K562 (cell line): Measurements from ENCODE around the gene GLP1R. TPM values are rescaled to one million over a fixed set of nuclear protein-coding genes. Genes with fewer than 3 reads are reported as not detected.

Experiments used
- ATAC-seq: fragments of 200-7000 bp; cut with Tn5 transposase; 3 replicates; pipeline ENCODE4 v1.9.1; 2020; ENCODE audit warnings: moderate library complexity
- BruUV-seq: library from RNA; stranded (reverse); fragments of 400-500 nt; replicated peaks from 2 replicates; lab custom pipeline; 2021; lab: Mats Ljungman, UMichigan
- CTCF ChIA-PET: fragments of 300-600 bp; formaldehyde crosslinking; extraction: SDS; loops from one replicate; lab custom pipeline; 2021; ENCODE audit warnings: low intra/inter-chr PET ratio; lab: Yijun Ruan, JAX
- POLR2A ChIA-PET: fragments of 300-600, 350-650 bp; sonication (Branson Sonifier 250); formaldehyde crosslinking; extraction: SDS; loops from one replicate; lab custom pipeline; 2021; ENCODE audit warnings: antibody characterized with exemption, inconsistent platforms; lab: Yijun Ruan, JAX
- DNase-seq, 4 experiments: peaks; one replicate each; pipeline versions ENCODE4 v3.0.0 to v3.0.0-alpha.2; 2011 to 2018; ENCODE audit warnings: low spot score in 3 of 4, mixed read lengths in 3 of 4; ENCODE audit errors: extremely low read depth in 1 of 4
- FAIRE-seq: peaks from 2 replicates; lab custom pipeline; 2011; peaks lifted over from hg19 to GRCh38; lab: Jason Lieb, UNC
- H2AFZ ChIP-seq: 2 replicates; pipeline ENCODE4 v1.6.0; 2011; ENCODE audit warnings: low read depth, low read length, control low read depth, inconsistent platforms
- H3K27ac ChIP-seq: fragments of 200-600 bp; 3 replicates; pipeline ENCODE4 v1.8.0; 2011; ENCODE audit warnings: low read depth, mild to moderate bottlenecking, control low read depth, inconsistent platforms, low read length, moderate library complexity, mixed read lengths; ENCODE audit errors: extremely low read depth
- H3K27me3 ChIP-seq, 2 experiments: fragments of 300-600 bp in 1 of 2; 2 replicates in 1 of 2; 3 replicates in 1 of 2; pipeline versions ENCODE4 v1.6.0 to v1.8.0; 2011; ENCODE audit warnings: inconsistent platforms in 2 of 2, low read length in 2 of 2, mild to moderate bottlenecking in 1 of 2, mixed read lengths in 1 of 2, moderate library complexity in 1 of 2; ENCODE audit not compliant: control insufficient read depth in 2 of 2, insufficient read depth in 2 of 2
- H3K36me3 ChIP-seq: fragments of 300-600 bp; 3 replicates; pipeline ENCODE4 v1.8.0; 2011; ENCODE audit warnings: mild to moderate bottlenecking, low read length, inconsistent platforms; ENCODE audit not compliant: control insufficient read depth, insufficient read depth
- H3K4me1 ChIP-seq, 2 experiments: fragments of 200-600 bp in 1 of 2; replicated peaks in 1 of 2; 2 replicates in 1 of 2; 3 replicates in 1 of 2; pipeline versions ENCODE4 v1.5.1 to v1.8.0; 2011; ENCODE audit warnings: inconsistent platforms in 2 of 2, low read length in 2 of 2, mild to moderate bottlenecking in 1 of 2, mixed read lengths in 1 of 2, moderate library complexity in 1 of 2; ENCODE audit not compliant: control insufficient read depth in 2 of 2, insufficient read depth in 2 of 2
- H3K4me2 ChIP-seq: 2 replicates; pipeline ENCODE4 v1.6.1; 2011; ENCODE audit warnings: low read length, control low read depth, inconsistent platforms, mixed read lengths; ENCODE audit not compliant: insufficient read depth
- H3K4me3 ChIP-seq: fragments of 200-600 bp; sonication (generic), shearing (Covaris generic); 2 replicates; pipeline ENCODE4 v1.5.1; 2016; ENCODE audit warnings: control low read depth, inconsistent platforms
- H3K79me2 ChIP-seq: fragments of 200-600 bp; 3 replicates; pipeline ENCODE4 v1.8.0; 2011; ENCODE audit warnings: low read length, inconsistent platforms; ENCODE audit not compliant: control insufficient read depth, insufficient read depth
- H3K9ac ChIP-seq, 2 experiments: 2 replicates each; pipeline versions ENCODE4 v1.6.0 to v1.6.1; 2011; ENCODE audit warnings: low read depth in 2 of 2, low read length in 2 of 2, control low read depth in 1 of 2, inconsistent platforms in 1 of 2, mild to moderate bottlenecking in 1 of 2, mixed read lengths in 1 of 2; ENCODE audit not compliant: insufficient read depth in 1 of 2
- H3K9me1 ChIP-seq: one replicate; pipeline ENCODE4 v1.6.0; 2011; ENCODE audit warnings: inconsistent platforms, mild to moderate bottlenecking, low read length, moderate library complexity; ENCODE audit not compliant: control insufficient read depth, insufficient read depth
- H3K9me3 ChIP-seq: replicated peaks from 2 replicates; pipeline ENCODE4 v1.5.1; 2011; ENCODE audit warnings: low read depth, low read length, inconsistent platforms; ENCODE audit not compliant: control insufficient read depth, insufficient read depth
- H4K20me1 ChIP-seq: replicated peaks from 2 replicates; pipeline ENCODE4 v1.6.1; 2011; ENCODE audit warnings: low read length, inconsistent platforms, mixed read lengths; ENCODE audit not compliant: control insufficient read depth, insufficient read depth
- ARID2 ChIP-seq: fragments of 450-650 bp; IDR thresholded peaks from 2 replicates; pipeline ENCODE4 v1.6.1; 2017; ENCODE audit warnings: antibody characterized with exemption, mild to moderate bottlenecking
- GABPA ChIP-seq: fragments of 200-800 bp; sonication (Bioruptor generic); conservative IDR thresholded peaks from 2 replicates; pipeline ENCODE4 v1.6.1; 2016; ENCODE audit warnings: low read depth, missing genetic modification characterization, missing compliant biosample characterization
- HNRNPK ChIP-seq: fragments of 200-400 bp; formaldehyde crosslinking; IDR thresholded peaks from one replicate; pipeline ENCODE4 v1.6.1; 2018; ENCODE audit warnings: mild to moderate bottlenecking, low read depth, low read length; ENCODE audit not compliant: poor library complexity, severe bottlenecking
- LEF1 ChIP-seq: fragments of 450-650 bp; IDR thresholded peaks from 2 replicates; pipeline ENCODE4 v1.6.1; 2016; ENCODE audit warnings: mild to moderate bottlenecking
- NR2F6 ChIP-seq: fragments of 450-650 bp; formaldehyde crosslinking; IDR thresholded peaks from 2 replicates; pipeline ENCODE4 v1.4.0; 2020; ENCODE audit warnings: mild to moderate bottlenecking
- PHB ChIP-seq: fragments of 250-450 bp; sonication (Bioruptor Pico); IDR thresholded peaks from 2 replicates; pipeline ENCODE4 v1.5.0; 2021
- RHOXF2B ChIP-seq: fragments of 250-450 bp; sonication (Bioruptor Pico); conservative IDR thresholded peaks from 2 replicates; pipeline ENCODE4 v1.5.1; 2021
- SIN3A ChIP-seq, 2 experiments: fragments of 150-350 bp in 1 of 2; IDR thresholded peaks; 2 replicates each; pipeline ENCODE4 v1.6.1; 2011 to 2016; ENCODE audit warnings: borderline replicate concordance in 2 of 2, low read depth in 2 of 2, low read length in 2 of 2, mild to moderate bottlenecking in 2 of 2, moderate library complexity in 2 of 2; ENCODE audit not compliant: control insufficient read depth in 1 of 2
- SRSF3 ChIP-seq: fragments of 200-400 bp; formaldehyde crosslinking; IDR thresholded peaks from 2 replicates; pipeline ENCODE4 v1.6.1; 2016; ENCODE audit warnings: mild to moderate bottlenecking, low read length, moderate library complexity; ENCODE audit not compliant: insufficient read depth
- SRSF9 ChIP-seq: fragments of 200-400 bp; formaldehyde crosslinking; IDR thresholded peaks from 2 replicates; pipeline ENCODE4 v1.6.1; 2017; ENCODE audit warnings: low read depth, low read length, borderline replicate concordance
- SUPT5H ChIP-seq: fragments of 450-650 bp; IDR thresholded peaks from 2 replicates; pipeline ENCODE4 v1.6.1; 2016
- TRIM28 ChIP-seq: fragments of 450-650 bp; IDR thresholded peaks from 2 replicates; pipeline ENCODE4 v1.6.1; 2017
- ZBTB17 ChIP-seq: fragments of 450-650 bp; formaldehyde crosslinking; IDR thresholded peaks from 2 replicates; pipeline ENCODE4 v1.4.0; 2020; ENCODE audit warnings: mild to moderate bottlenecking
- ZNF561 ChIP-seq: fragments of 450-650 bp; formaldehyde crosslinking; conservative IDR thresholded peaks from 2 replicates; pipeline ENCODE4 v1.4.0; 2020; ENCODE audit warnings: mild to moderate bottlenecking, moderate library complexity
- WGBS: fragments of 100-300 bp; shearing (Covaris generic); methylation state at CpG from one replicate; pipeline ENCODE4 v1.1.6; 2016; ENCODE audit warnings: low coverage, mixed read lengths; ENCODE audit not compliant: insufficient coverage; ENCODE audit errors: missing lambda C conversion rate; 5-methylcytosine and 5-hydroxymethylcytosine counted together
- in situ Hi-C: fragments of 300-500 bp; cut with MboI; formaldehyde crosslinking; loops from 4 replicates; pipeline ENCODE4 v1.15.0; 2018; ENCODE audit warnings: inconsistent platforms, mixed read lengths
- intact Hi-C: fragments of 100-400 bp; cut with micrococcal nuclease; formaldehyde crosslinking; loops from 2 replicates; pipeline ENCODE4 v1.14.2; 2022
- polyA plus RNA-seq, 8 experiments: library from polyadenylated mRNA; depleted of rRNA in 4 of 8; stranded (reverse) in 5 of 8; unstranded in 3 of 8; fragments of >200 nt; fragmentation: Nextera tagmentation in 2 of 8; fragmentation: Illumina TruSeq in 1 of 8; extraction: Ambion mirVana in 2 of 8; extraction: Trizol in 1 of 8; gene quantifications; 2 replicates each; pipeline versions ENCODE4 v1.2.1 to v1.2.3, GENCODE V29; 2011 to 2014; ENCODE audit warnings: inconsistent platforms in 1 of 8, missing spikeins in 1 of 8
- total RNA-seq, 7 experiments: library from RNA; depleted of rRNA in 6 of 7; stranded (reverse); fragments of >200 nt in 6 of 7; fragmentation: Illumina TruSeq in 2 of 7; extraction: Trizol in 2 of 7; gene quantifications; 2 replicates each; pipeline versions ENCODE4 v1.2.1 to v1.2.3, GENCODE V29; 2011 to 2021; ENCODE audit warnings: low replicate concordance in 1 of 7

The GLP1R gene
- total and polyA plus RNA-seq, 9 of the 15 experiments (the other 6 are each of a cell fraction or from before 2014, with no cell fraction given), result not detected

GRCh38 chr6:39050453-39051112 is 2.0 kb downstream of the GLP1R start:
- no peak overlapping the region for H3K4me2 ChIP-seq
- no peak overlapping the region for H2AFZ ChIP-seq
- FAIRE-seq (no peak), ATAC-seq (no peak), DNase-seq (no peak)
- no peak for TF ChIP-seq SUPT5H
- no peak for TF ChIP-seq RHOXF2B (CRISPR knock-in tag)
- TF ChIP-seq PHB (CRISPR knock-in tag), result no peak
- no peak for TF ChIP-seq HNRNPK
- no peak for TF ChIP-seq SRSF3
- TF ChIP-seq ZBTB17, result no peak
- TF ChIP-seq ZNF561 (CRISPR knock-in tag), result no peak
- no peak for TF ChIP-seq GABPA (tag)
- no peak for TF ChIP-seq NR2F6 (CRISPR knock-in tag)
- TF ChIP-seq LEF1, result no peak
- TF ChIP-seq TRIM28, result no peak
- TF ChIP-seq ARID2, result no peak
- TF ChIP-seq SIN3A (IDR thresholded peaks at IDR 0.05; ENCODE audit: borderline replicate concordance in 2 of 2, control insufficient read depth in 1 of 2, low read depth in 2 of 2, low read length in 2 of 2), result no peak
- no peak for TF ChIP-seq SRSF9
- H3K9me1 ChIP-seq, result no peaks in the 10 kb centered on the region
- intact Hi-C loops, result no loop called here
- 2% methylated on average over 5 of the region's 5 CpGs for WGBS
- H3K4me1 ChIP-seq, result peaks cover 0 to 9% of the 10 kb centered on the region in 2 experiments; a peak in 2 of 5 replicates
- peaks cover 32 to 74% of the 10 kb centered on the region in 2 experiments for H3K27me3 ChIP-seq
- BruUV-seq, result no TSS peak
- POLR2A ChIA-PET, result interaction anchor here (1.1 to 2.2 kb wide), 3 partner anchors 9 to 37 kb away, joined by 3 to 5 read pairs (median 3); no protein-coding TSS in a partner anchor
- CTCF ChIA-PET, result no interaction called here
- no peaks in the 10 kb centered on the region for H3K36me3 ChIP-seq
- H3K27ac ChIP-seq, result no peak overlapping the region
- H3K9ac ChIP-seq, result no peak overlapping the region
- H3K79me2 ChIP-seq, result no peaks in the 10 kb centered on the region
- H3K4me3 ChIP-seq, result no peak overlapping the region
- no peaks in the 10 kb centered on the region for H3K9me3 ChIP-seq
- in situ Hi-C loops, result no loop called here
- peaks cover 32% of the 10 kb centered on the region for H4K20me1 ChIP-seq
